Measurements from ENCODE around the gene SLC25A10. TPM values are rescaled to one million over a fixed set of nuclear protein-coding genes. Genes with fewer than 3 reads are reported as not detected.

SLC25A10 gene
- total RNA-seq, 1 donor from 2014 or later = 28.8 TPM

- H3K9me3 Mint-ChIP-seq = no peaks in the 10 kb centered on the region
- no peak for TF ChIP-seq CTCF (conservative IDR thresholded peaks at IDR 0.05)
- DNase-seq (ENCODE audit: low read depth, low spot score) = no peak
- H3K27me3 Mint-ChIP-seq (ENCODE audit: low read depth) = peaks cover 12% of the 10 kb centered on the region
- no peaks in the 10 kb centered on the region for H3K36me3 Mint-ChIP-seq (ENCODE audit: low read depth)
- H3K4me3 Mint-ChIP-seq = no peak overlapping the region
- no peak overlapping the region for H3K27ac Mint-ChIP-seq (ENCODE audit: unreplicated experiment)
- no peaks in the 10 kb centered on the region for H3K4me1 Mint-ChIP-seq
Measured at GRCh38 chr17:81722184-81723120, 10.4 kb downstream of the SLC25A10 start.

- no peak for DNase-seq (ENCODE audit: low read depth, low spot score)
- no peak for TF ChIP-seq CTCF (conservative IDR thresholded peaks at IDR 0.05)
- H3K36me3 Mint-ChIP-seq (ENCODE audit: low read depth) = no peaks in the 10 kb centered on the region
- H3K4me1 Mint-ChIP-seq = no peaks in the 10 kb centered on the region
- H3K4me3 Mint-ChIP-seq = no peak overlapping the region
- peaks cover 12% of the 10 kb centered on the region for H3K27me3 Mint-ChIP-seq (ENCODE audit: low read depth)
- no peaks in the 10 kb centered on the region for H3K9me3 Mint-ChIP-seq
- no peak overlapping the region for H3K27ac Mint-ChIP-seq (ENCODE audit: unreplicated experiment)
Measured at GRCh38 chr17:81723651-81724209, 11.6 kb downstream of the SLC25A10 start.

GRCh38 chr17:81725439-81725838 lies 13.4 kb downstream of the SLC25A10 start:
- Mint-ChIP-seq H3K27me3 (ENCODE audit: low read depth) (peaks cover 14% of the 10 kb centered on the region), H3K36me3 (ENCODE audit: low read depth) (no peaks in the 10 kb centered on the region), H3K27ac (ENCODE audit: unreplicated experiment) (no peak overlapping the region), H3K4me3 (no peak overlapping the region), H3K9me3 (no peaks in the 10 kb centered on the region), H3K4me1 (no peaks in the 10 kb centered on the region)
- DNase-seq (ENCODE audit: low read depth, low spot score) = no peak
- no peak for TF ChIP-seq CTCF (conservative IDR thresholded peaks at IDR 0.05)

- H3K27me3 Mint-ChIP-seq (ENCODE audit: low read depth) = peaks cover 14% of the 10 kb centered on the region
- TF ChIP-seq CTCF (conservative IDR thresholded peaks at IDR 0.05) = no peak
- H3K36me3 Mint-ChIP-seq (ENCODE audit: low read depth) = no peaks in the 10 kb centered on the region
- H3K9me3 Mint-ChIP-seq = no peaks in the 10 kb centered on the region
- no peaks in the 10 kb centered on the region for H3K4me1 Mint-ChIP-seq
- no peak overlapping the region for H3K27ac Mint-ChIP-seq (ENCODE audit: unreplicated experiment)
- no peak overlapping the region for H3K4me3 Mint-ChIP-seq
- DNase-seq (ENCODE audit: low read depth, low spot score) = no peak
Measured at GRCh38 chr17:81726004-81726403, 13.9 kb downstream of the SLC25A10 start.

- peaks cover 2% of the 10 kb centered on the region for H3K4me1 Mint-ChIP-seq
Measured at GRCh38 chr17:81727324-81728031, 15.4 kb downstream of the SLC25A10 start.

More at GRCh38 chr17:81727324-81728031, 15.4 kb downstream of the SLC25A10 start:
- no peak for TF ChIP-seq CTCF (conservative IDR thresholded peaks at IDR 0.05)
- Mint-ChIP-seq H3K27ac (ENCODE audit: unreplicated experiment) (no peak overlapping the region), H3K36me3 (ENCODE audit: low read depth) (no peaks in the 10 kb centered on the region), H3K9me3 (no peaks in the 10 kb centered on the region), H3K27me3 (ENCODE audit: low read depth) (peaks cover 16% of the 10 kb centered on the region), H3K4me3 (no peak overlapping the region)
- DNase-seq (ENCODE audit: low read depth, low spot score) = no peak
